SK-N-SH (cell line): ENCODE results near the gene NFKB2. TPM values are rescaled to one million over a fixed set of nuclear protein-coding genes. Genes with fewer than 3 reads are reported as not detected.

Experiments used
- CHD2 ChIP-seq: fragments of 150-350 bp; IDR thresholded peaks from 2 replicates; pipeline ENCODE4 v1.6.1; 2018; ENCODE audit warnings: low read length; ENCODE audit not compliant: partially characterized antibody
- CTCF ChIP-seq: fragments of 200-600 bp; sonication (generic); IDR thresholded peaks from 2 replicates; pipeline ENCODE4 v1.6.1; 2017; ENCODE audit warnings: antibody characterized with exemption, mild to moderate bottlenecking, moderate library complexity
- EZH2phosphoT487 ChIP-seq: fragments of 200-600 bp; sonication (generic); IDR thresholded peaks from 2 replicates; pipeline ENCODE4 v1.6.1; 2017; ENCODE audit warnings: low read depth, mixed run types, mild to moderate bottlenecking, antibody characterized with exemption, moderate library complexity, borderline replicate concordance
- FOXM1 ChIP-seq: IDR thresholded peaks from 2 replicates; pipeline ENCODE4 v1.4.0; 2012; ENCODE audit warnings: low read depth, mild to moderate bottlenecking
- GABPA ChIP-seq: IDR thresholded peaks from 2 replicates; pipeline ENCODE4 v1.4.0; 2012; ENCODE audit warnings: low read depth, mild to moderate bottlenecking
- GATA2 ChIP-seq: sonication (generic); formaldehyde crosslinking; IDR thresholded peaks from 2 replicates; pipeline ENCODE4 v1.5.0; 2020; ENCODE audit warnings: mild to moderate bottlenecking, missing genetic modification reagents
- IRF3 ChIP-seq: fragments of 150-350 bp; IDR thresholded peaks from 2 replicates; pipeline ENCODE4 v1.6.1; 2016; ENCODE audit warnings: mild to moderate bottlenecking, low read depth, low read length
- MAX ChIP-seq: IDR thresholded peaks from 2 replicates; pipeline ENCODE4 v1.4.0; 2012; ENCODE audit warnings: low read depth
- NFIC ChIP-seq: IDR thresholded peaks from 2 replicates; pipeline ENCODE4 v1.4.0; 2012; ENCODE audit warnings: borderline replicate concordance
- NRF1 ChIP-seq: IDR thresholded peaks from 2 replicates; pipeline ENCODE4 v1.6.1; 2012; ENCODE audit warnings: low read depth, mild to moderate bottlenecking, low read length
- PBX3 ChIP-seq: IDR thresholded peaks from 2 replicates; pipeline ENCODE4; 2012
- POLR2AphosphoS5 ChIP-seq: IDR thresholded peaks from 2 replicates; pipeline ENCODE4 v1.6.1; 2012; ENCODE audit warnings: low read depth, low read length
- RAD21 ChIP-seq: IDR thresholded peaks from 2 replicates; pipeline ENCODE4 v1.6.1; 2012; ENCODE audit warnings: mild to moderate bottlenecking, low read length
- RCOR1 ChIP-seq: fragments of 150-350 bp; IDR thresholded peaks from 2 replicates; pipeline ENCODE4 v1.6.1; 2017; ENCODE audit warnings: antibody characterized with exemption, low read length
- RFX5 ChIP-seq: IDR thresholded peaks from 2 replicates; pipeline ENCODE4 v1.6.1; 2012; ENCODE audit warnings: mild to moderate bottlenecking, improper control_type of control experiment, low read length
- RXRA ChIP-seq: IDR thresholded peaks from 2 replicates; pipeline ENCODE4 v1.4.0; 2012; ENCODE audit warnings: low read depth, mild to moderate bottlenecking, borderline replicate concordance
- SMC3 ChIP-seq: IDR thresholded peaks from 2 replicates; pipeline ENCODE4 v1.6.1; 2012; ENCODE audit warnings: low read depth, low read length, improper control_type of control experiment
- TAF1 ChIP-seq: IDR thresholded peaks from 2 replicates; pipeline ENCODE4 v1.6.1; 2012; ENCODE audit warnings: low read depth, mild to moderate bottlenecking, low read length, moderate library complexity, borderline replicate concordance
- USF1 ChIP-seq: IDR thresholded peaks from 2 replicates; pipeline ENCODE4 v1.4.0; 2012; ENCODE audit warnings: low read depth, borderline replicate concordance
- USF2 ChIP-seq: fragments of 150-350 bp; IDR thresholded peaks from 2 replicates; pipeline ENCODE4 v1.6.1; 2017; ENCODE audit warnings: antibody characterized with exemption, low read length, low read depth, borderline replicate concordance
- polyA plus RNA-seq, 3 experiments: library from polyadenylated mRNA; depleted of rRNA; stranded (reverse); fragments of >200 nt; gene quantifications; 2 replicates each; pipeline ENCODE4 v1.2.3, GENCODE V29; 2012

The NFKB2 gene
- polyA plus RNA-seq, 1 of the 3 experiments (the other 2 are of a cell fraction) = 26.6 TPM

GRCh38 chr10:102420714-102421506, 25.4 kb downstream of the NFKB2 start, which contains the start of gene FBXL15 (continued):
- TF ChIP-seq POLR2AphosphoS5 (peak; percentile 43; the same call in 1 of the 2 replicates), EZH2phosphoT487 (no peak), RCOR1 (0 out of 2 replicates have a peak, but pooled peaks have one; percentile 16), NRF1 (peak; percentile 51; the same call in 1 of the 2 replicates), IRF3 (no peak), TAF1 (peak; percentile 84), SMC3 (no peak), PBX3 (no peak; the same call in 1 of the 2 replicates), FOXM1 (no peak; the same call in 1 of the 2 replicates), USF1 (no peak), GABPA (peak; percentile 77), USF2 (no peak), RFX5 (no peak), RAD21 (no peak), CHD2 (no peak), MAX (peak; percentile 68; the same call in 1 of the 2 replicates), RXRA (no peak), NFIC (no peak), CTCF (no peak), GATA2 (CRISPR knock-in tag) (no peak)
